Caco-2 (cell line): ENCODE measurements around the gene DENND10. TPM values are rescaled to one million over a fixed set of nuclear protein-coding genes. Genes with fewer than 3 reads are reported as not detected.

Experiments
- BruUV-seq: library from RNA; stranded (reverse); fragments of 400-500 nt; replicated peaks from 2 replicates; lab custom pipeline; 2021; lab: Mats Ljungman, UMichigan
- CTCF ChIA-PET: fragments of 300-600 bp; sonication (Branson Sonifier 250); formaldehyde crosslinking; loops from one replicate; lab custom pipeline; 2022; ENCODE audit warnings: antibody characterized with exemption; lab: Charles Lee
- POLR2A ChIA-PET: fragments of 300-600 bp; sonication (Branson Sonifier 250); formaldehyde crosslinking; loops from one replicate; lab custom pipeline; 2022; ENCODE audit warnings: antibody characterized with exemption; lab: Charles Lee
- DNase-seq, 2 experiments: peaks; one replicate each; pipeline versions ENCODE4 v3.0.0 to v3.0.0-alpha.2; 2020 to 2022
- H3K27me3 ChIP-seq: replicated peaks from 2 replicates; pipeline ENCODE4 v1.6.0; 2011; ENCODE audit warnings: low read length; ENCODE audit not compliant: control insufficient read depth, insufficient read depth
- H3K36me3 ChIP-seq: 2 replicates; pipeline ENCODE4 v1.5.1; 2011; ENCODE audit warnings: low read length; ENCODE audit not compliant: control insufficient read depth, insufficient read depth
- H3K4me1 ChIP-seq: fragments of 250-450 bp; sonication (Bioruptor Pico); 2 replicates; pipeline ENCODE4 v1.5.1; 2020; ENCODE audit warnings: mild to moderate bottlenecking
- H3K4me3 ChIP-seq: 2 replicates; pipeline ENCODE4 v1.5.1; 2011; ENCODE audit warnings: low read depth, mild to moderate bottlenecking, control low read depth, low read length
- H3K9me3 ChIP-seq: fragments of 250-450 bp; sonication (Bioruptor Pico); 2 replicates; pipeline ENCODE4 v1.5.1; 2020; ENCODE audit warnings: mild to moderate bottlenecking, moderate library complexity
- H3K27ac Mint-ChIP-seq: one replicate; pipeline ENCODE4 v1.8.0; 2022; ENCODE audit warnings: mixed read lengths; ENCODE audit not compliant: unreplicated experiment
- H3K27me3 Mint-ChIP-seq: one replicate; pipeline ENCODE4 v1.8.0; 2022; ENCODE audit warnings: mixed read lengths; ENCODE audit not compliant: insufficient read depth, unreplicated experiment
- H3K36me3 Mint-ChIP-seq: one replicate; pipeline ENCODE4 v1.8.0; 2022; ENCODE audit warnings: mild to moderate bottlenecking, mixed read lengths; ENCODE audit not compliant: insufficient read depth, unreplicated experiment
- H3K4me1 Mint-ChIP-seq: one replicate; pipeline ENCODE4 v1.8.0; 2022; ENCODE audit warnings: low read depth, mixed read lengths; ENCODE audit not compliant: unreplicated experiment
- H3K4me3 Mint-ChIP-seq: one replicate; pipeline ENCODE4 v1.8.0; 2022; ENCODE audit warnings: mild to moderate bottlenecking, moderate library complexity, mixed read lengths; ENCODE audit not compliant: unreplicated experiment
- H3K9me3 Mint-ChIP-seq: one replicate; pipeline ENCODE4 v1.8.0; 2022; ENCODE audit warnings: mixed read lengths; ENCODE audit not compliant: unreplicated experiment
- CTCF ChIP-seq, 2 experiments: fragments of 200-600 bp in 1 of 2; IDR thresholded peaks; 1 replicate in 1 of 2; 2 replicates in 1 of 2; pipeline versions ENCODE4 v1.5.1 to v1.8.0; 2011 to 2022; ENCODE audit warnings: antibody characterized with exemption in 1 of 2, control low read depth in 1 of 2, inconsistent platforms in 1 of 2, low read depth in 1 of 2, low read length in 1 of 2, mild to moderate bottlenecking in 1 of 2, moderate library complexity in 1 of 2; ENCODE audit not compliant: insufficient read depth in 1 of 2, severe bottlenecking in 1 of 2, unreplicated experiment in 1 of 2
- intact Hi-C: fragments of 100-400 bp; cut with micrococcal nuclease; formaldehyde crosslinking; loops from one replicate; pipeline ENCODE4 v1.10.0; 2022; ENCODE audit not compliant: unreplicated experiment
- total RNA-seq: library from RNA; stranded (reverse); gene quantifications from 2 replicates; pipeline ENCODE4 v1.2.3, GENCODE V29; 2022

Gene DENND10
- total RNA-seq, 1 experiment from 2014 or later, result 80.8 TPM

DNA sequence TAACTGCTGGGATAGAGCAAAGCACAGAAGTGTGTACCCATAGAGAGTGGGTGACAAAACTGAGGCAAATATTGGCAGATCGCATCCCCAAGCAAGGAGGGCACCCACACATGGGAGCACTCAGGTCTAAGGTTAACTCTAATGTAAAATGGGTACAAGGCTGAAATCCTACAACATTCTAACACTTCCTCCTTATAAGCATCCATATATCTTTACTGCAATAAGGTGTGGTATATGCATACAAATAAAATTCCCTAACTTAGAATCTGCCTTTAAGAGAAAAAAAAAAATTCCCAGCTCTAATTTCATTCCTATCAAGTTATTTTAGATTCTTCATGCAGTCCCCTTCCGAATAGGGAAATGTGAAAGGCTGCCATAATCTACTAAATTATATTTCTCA, 42.0 kb upstream of the DENND10 start:
- no peak for DNase-seq
- intact Hi-C loops, result no loop called here
- H3K4me1 Mint-ChIP-seq, result peaks cover 10% of the 10 kb centered on the region
- H3K27me3 ChIP-seq, result no peaks in the 10 kb centered on the region
- peaks cover 100% of the 10 kb centered on the region for H3K36me3 Mint-ChIP-seq
- no peaks in the 10 kb centered on the region for H3K27me3 Mint-ChIP-seq
- no peak for TF ChIP-seq CTCF (IDR thresholded peaks at IDR 0.05; ENCODE audit: insufficient read depth in 1 of 2, low read depth in 1 of 2, low read length in 1 of 2, severe bottlenecking in 1 of 2, unreplicated experiment in 1 of 2)
- ChIA-PET CTCF (no interaction called here), POLR2A (no interaction called here)
- H3K9me3 Mint-ChIP-seq, result no peaks in the 10 kb centered on the region
- no peak overlapping the region for H3K4me3 Mint-ChIP-seq
- no peaks in the 10 kb centered on the region for H3K9me3 ChIP-seq
- H3K36me3 ChIP-seq, result peaks cover 3% of the 10 kb centered on the region
- no peak overlapping the region for H3K4me3 ChIP-seq
- H3K4me1 ChIP-seq, result no peaks in the 10 kb centered on the region
- BruUV-seq, result no TSS peak
- H3K27ac Mint-ChIP-seq, result no peak overlapping the region

- H3K9me3 Mint-ChIP-seq, result no peaks in the 10 kb centered on the region
- no peak for DNase-seq
- TF ChIP-seq CTCF (IDR thresholded peaks at IDR 0.05; ENCODE audit: insufficient read depth in 1 of 2, low read depth in 1 of 2, low read length in 1 of 2, severe bottlenecking in 1 of 2, unreplicated experiment in 1 of 2), result no peak
- Histone ChIP-seq H3K27me3 (no peaks in the 10 kb centered on the region), H3K36me3 (peaks cover 3% of the 10 kb centered on the region), H3K4me1 (no peaks in the 10 kb centered on the region), H3K9me3 (no peaks in the 10 kb centered on the region), H3K4me3 (no peak overlapping the region)
- ChIA-PET POLR2A (no interaction called here), CTCF (no interaction called here)
- no peaks in the 10 kb centered on the region for H3K27me3 Mint-ChIP-seq
- no peak overlapping the region for H3K4me3 Mint-ChIP-seq
- H3K27ac Mint-ChIP-seq, result no peak overlapping the region
- no peaks in the 10 kb centered on the region for H3K4me1 Mint-ChIP-seq
- H3K36me3 Mint-ChIP-seq, result peaks cover 98% of the 10 kb centered on the region
- no TSS peak for BruUV-seq
- intact Hi-C loops, result no loop called here
Measured at GRCh38 chr10:119070395-119071165, 33.3 kb upstream of the DENND10 start.

DNA sequence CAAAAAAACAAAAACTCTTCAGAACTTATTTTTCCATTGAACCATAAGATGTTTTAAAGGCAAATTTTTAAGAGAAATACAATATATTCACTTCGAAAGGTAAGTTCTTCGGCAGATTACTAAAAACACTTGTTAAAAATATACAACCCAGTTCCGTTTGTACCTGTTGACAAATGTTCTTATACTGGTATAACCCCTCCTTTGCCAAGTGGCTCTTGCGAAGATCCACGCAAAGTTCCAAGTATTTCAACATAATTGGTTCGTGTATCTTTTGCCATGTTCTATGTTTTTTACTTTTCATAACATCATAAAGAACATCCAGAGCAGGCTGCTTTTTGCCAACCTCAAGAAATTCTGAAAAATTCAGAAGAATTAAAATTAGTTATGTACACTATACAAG, 30.3 kb upstream of the DENND10 start:
- peaks cover 4% of the 10 kb centered on the region for H3K4me1 Mint-ChIP-seq
- no peaks in the 10 kb centered on the region for H3K27me3 Mint-ChIP-seq
- H3K4me3 Mint-ChIP-seq, result no peak overlapping the region
- Histone ChIP-seq H3K4me1 (peaks cover 1% of the 10 kb centered on the region; the same call in 1 of the 2 replicates), H3K9me3 (no peaks in the 10 kb centered on the region), H3K4me3 (no peak overlapping the region), H3K36me3 (peaks cover 4% of the 10 kb centered on the region), H3K27me3 (no peaks in the 10 kb centered on the region)
- no peak for TF ChIP-seq CTCF (IDR thresholded peaks at IDR 0.05; ENCODE audit: insufficient read depth in 1 of 2, low read depth in 1 of 2, low read length in 1 of 2, severe bottlenecking in 1 of 2, unreplicated experiment in 1 of 2)
- DNase-seq, result no peak
- intact Hi-C loops, result no loop called here
- no peak overlapping the region for H3K27ac Mint-ChIP-seq
- ChIA-PET CTCF (no interaction called here), POLR2A (no interaction called here)
- H3K9me3 Mint-ChIP-seq, result no peaks in the 10 kb centered on the region
- BruUV-seq, result no TSS peak
- H3K36me3 Mint-ChIP-seq, result peaks cover 87% of the 10 kb centered on the region
